Prostate gland (tissue), 2 donors: ENCODE measurements around the gene ZSCAN16.

ENCODE experiments used
- CTCF ChIP-seq, 4 experiments: fragments of 200-600 bp in 2 of 4; fragments of 450-650 bp in 2 of 4; sonication (generic) in 2 of 4; IDR thresholded peaks; 1 replicate in 3 of 4; 2 replicates in 1 of 4; pipeline ENCODE4 v1.5.1; 2016 to 2019; ENCODE audit warnings: antibody characterized with exemption in 4 of 4, mild to moderate bottlenecking in 2 of 4, moderate library complexity in 2 of 4
- POLR2A ChIP-seq: fragments of 450-650 bp; IDR thresholded peaks from one replicate; pipeline ENCODE4 v1.6.1; 2016; ENCODE audit warnings: antibody characterized with exemption, mild to moderate bottlenecking

GRCh38 chr6:28125401-28125800 is 992 bp downstream of the ZSCAN16 start:
- TF ChIP-seq CTCF (IDR thresholded peaks at IDR 0.05) (no peak), POLR2A (no peak)
